AG09319 (cell line): ENCODE results near the gene FSTL3.

Source experiments
- DNase-seq: peaks from one replicate; pipeline ENCODE4 v3.0.0-alpha.2; 2010; ENCODE audit warnings: low read depth; ENCODE audit errors: extremely low read depth
- TF ChIP-seq, protein P1 (sequence below): IDR thresholded peaks from 2 replicates; pipeline ENCODE4 v1.5.1; 2011; ENCODE audit warnings: low read depth, mild to moderate bottlenecking, inconsistent platforms, low read length, moderate library complexity

The FSTL3 gene

GRCh38 chr19:641702-642101 is 34.5 kb upstream of the FSTL3 start:
- TF ChIP-seq, protein P1, sequence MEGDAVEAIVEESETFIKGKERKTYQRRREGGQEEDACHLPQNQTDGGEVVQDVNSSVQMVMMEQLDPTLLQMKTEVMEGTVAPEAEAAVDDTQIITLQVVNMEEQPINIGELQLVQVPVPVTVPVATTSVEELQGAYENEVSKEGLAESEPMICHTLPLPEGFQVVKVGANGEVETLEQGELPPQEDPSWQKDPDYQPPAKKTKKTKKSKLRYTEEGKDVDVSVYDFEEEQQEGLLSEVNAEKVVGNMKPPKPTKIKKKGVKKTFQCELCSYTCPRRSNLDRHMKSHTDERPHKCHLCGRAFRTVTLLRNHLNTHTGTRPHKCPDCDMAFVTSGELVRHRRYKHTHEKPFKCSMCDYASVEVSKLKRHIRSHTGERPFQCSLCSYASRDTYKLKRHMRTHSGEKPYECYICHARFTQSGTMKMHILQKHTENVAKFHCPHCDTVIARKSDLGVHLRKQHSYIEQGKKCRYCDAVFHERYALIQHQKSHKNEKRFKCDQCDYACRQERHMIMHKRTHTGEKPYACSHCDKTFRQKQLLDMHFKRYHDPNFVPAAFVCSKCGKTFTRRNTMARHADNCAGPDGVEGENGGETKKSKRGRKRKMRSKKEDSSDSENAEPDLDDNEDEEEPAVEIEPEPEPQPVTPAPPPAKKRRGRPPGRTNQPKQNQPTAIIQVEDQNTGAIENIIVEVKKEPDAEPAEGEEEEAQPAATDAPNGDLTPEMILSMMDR = no peak
- DNase-seq = no peak

- DNase-seq = no peak
- TF ChIP-seq, protein P1 = no peak
Measured at GRCh38 chr19:642767-643727, 33.1 kb upstream of the FSTL3 start.

GRCh38 chr19:643736-644135 is 32.5 kb upstream of the FSTL3 start:
- TF ChIP-seq, protein P1 = no peak
- no peak for DNase-seq

DNA sequence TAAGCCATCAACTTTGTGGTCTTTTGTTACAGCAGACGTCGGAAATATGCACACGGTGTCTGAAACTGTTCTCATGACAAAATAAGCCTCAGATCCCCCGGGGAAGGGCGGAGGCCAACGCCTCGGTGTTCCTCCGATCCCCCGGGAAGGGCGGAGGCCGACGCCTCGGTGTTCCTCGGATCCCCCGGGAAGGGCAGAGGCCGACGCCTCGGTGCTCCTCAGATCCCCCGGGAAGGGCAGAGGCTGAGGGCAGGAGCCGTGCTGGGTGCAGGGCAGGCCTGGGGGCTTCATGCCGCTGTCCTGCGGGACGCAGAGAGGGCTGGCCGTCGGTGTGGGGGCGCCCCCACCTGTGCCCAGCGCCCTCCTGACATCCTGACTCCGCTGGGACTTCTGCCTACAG is 31.8 kb upstream of the FSTL3 start:
- no peak for DNase-seq
- TF ChIP-seq, protein P1 = no peak

- no peak for DNase-seq
- TF ChIP-seq, protein P1 = no peak
Measured at GRCh38 chr19:644789-645188, 31.4 kb upstream of the FSTL3 start.

GRCh38 chr19:645912-646778 is 30.0 kb upstream of the FSTL3 start:
- TF ChIP-seq, protein P1 = no peak
- DNase-seq = no peak
